ENCODE measurements around the gene RAI14.

- TF ChIP-seq CTCF (conservative IDR thresholded peaks at IDR 0.05; ENCODE audit: low read depth, low read length) = no peak
- TF ChIP-seq EZH2 (IDR thresholded peaks at IDR 0.05; ENCODE audit: borderline replicate concordance, low read depth, low read length, poor library complexity, severe bottlenecking) = no peak
Observed at GRCh38 chr5:34692786-34693185, 36.7 kb downstream of the RAI14 start.

Measured in A673 (cell line).